ENCODE measurements around the gene CAMKK2.
"Not testable (repeated sequence)": the region's sequence is repeated elsewhere in the genome, so short reads cannot be mapped to it uniquely, and the experiment has no call there.

CAMKK2 gene

GRCh38 chr12:121310231-121310630, 13.7 kb upstream of the CAMKK2 start:
- not testable (repeated sequence) for H3K4me3 Mint-ChIP-seq
- peak overlapping the region; percentile 4 for H3K27ac Mint-ChIP-seq
- H3K36me3 Mint-ChIP-seq = peaks cover 26% of the 10 kb centered on the region

GRCh38 chr12:121307397-121307796, 10.9 kb upstream of the CAMKK2 start:
- not testable (repeated sequence) for H3K27me3 Mint-ChIP-seq, H3K4me3 Mint-ChIP-seq, H3K9me3 Mint-ChIP-seq, H3K27ac Mint-ChIP-seq
- peaks cover 17% of the 10 kb centered on the region for H3K36me3 Mint-ChIP-seq
- H3K4me1 Mint-ChIP-seq = peaks cover 12% of the 10 kb centered on the region

More at GRCh38 chr12:121310231-121310630, 13.7 kb upstream of the CAMKK2 start:
- H3K27me3 Mint-ChIP-seq, H3K9me3 Mint-ChIP-seq: not testable (repeated sequence)
- peaks cover 33% of the 10 kb centered on the region for H3K4me1 Mint-ChIP-seq

GRCh38 chr12:121304306-121304705, 7.8 kb upstream of the CAMKK2 start:
- H3K9me3 Mint-ChIP-seq = no peaks in the 10 kb centered on the region
- no peak overlapping the region for H3K4me3 Mint-ChIP-seq
- no peaks in the 10 kb centered on the region for H3K27me3 Mint-ChIP-seq
- no peak overlapping the region for H3K27ac Mint-ChIP-seq
- H3K36me3 Mint-ChIP-seq = peaks cover 7% of the 10 kb centered on the region
- H3K4me1 Mint-ChIP-seq = no peaks in the 10 kb centered on the region

GRCh38 chr12:121301876-121302275, 5.4 kb upstream of the CAMKK2 start:
- no peak overlapping the region for H3K27ac Mint-ChIP-seq
- peaks cover 6% of the 10 kb centered on the region for H3K4me1 Mint-ChIP-seq
- H3K27me3 Mint-ChIP-seq = no peaks in the 10 kb centered on the region
- no peak overlapping the region for H3K4me3 Mint-ChIP-seq
- no peaks in the 10 kb centered on the region for H3K9me3 Mint-ChIP-seq
- H3K36me3 Mint-ChIP-seq = no peaks in the 10 kb centered on the region

GRCh38 chr12:121300083-121300819, 3.7 kb upstream of the CAMKK2 start:
- H3K9me3 Mint-ChIP-seq = no peaks in the 10 kb centered on the region
- H3K36me3 Mint-ChIP-seq = no peaks in the 10 kb centered on the region
- peaks cover 9% of the 10 kb centered on the region for H3K4me1 Mint-ChIP-seq
- no peak overlapping the region for H3K4me3 Mint-ChIP-seq
- no peaks in the 10 kb centered on the region for H3K27me3 Mint-ChIP-seq
- no peak overlapping the region for H3K27ac Mint-ChIP-seq

GRCh38 chr12:121299662-121300061, 3.2 kb upstream of the CAMKK2 start:
- peaks cover 12% of the 10 kb centered on the region for H3K4me1 Mint-ChIP-seq
- no peaks in the 10 kb centered on the region for H3K9me3 Mint-ChIP-seq
- no peaks in the 10 kb centered on the region for H3K27me3 Mint-ChIP-seq
- H3K27ac Mint-ChIP-seq = no peak overlapping the region
- H3K36me3 Mint-ChIP-seq = no peaks in the 10 kb centered on the region
- H3K4me3 Mint-ChIP-seq = no peak overlapping the region

- H3K27ac Mint-ChIP-seq, H3K36me3 Mint-ChIP-seq, H3K4me3 Mint-ChIP-seq, H3K27me3 Mint-ChIP-seq, H3K9me3 Mint-ChIP-seq: not testable (repeated sequence)
- H3K4me1 Mint-ChIP-seq = peaks cover 16% of the 10 kb centered on the region
These were observed 1.9 kb upstream of the CAMKK2 start for GRCh38 chr12:121298411-121298810.

GRCh38 chr12:121297435-121297991, 1.0 kb upstream of the CAMKK2 start:
- peaks cover 16% of the 10 kb centered on the region for H3K4me1 Mint-ChIP-seq
- H3K9me3 Mint-ChIP-seq = no peaks in the 10 kb centered on the region
- H3K27ac Mint-ChIP-seq = peak overlapping the region; percentile 63
- H3K27me3 Mint-ChIP-seq = no peaks in the 10 kb centered on the region
- no peaks in the 10 kb centered on the region for H3K36me3 Mint-ChIP-seq
- H3K4me3 Mint-ChIP-seq = peak overlapping the region; percentile 86

- Mint-ChIP-seq H3K9me3 (no peaks in the 10 kb centered on the region), H3K36me3 (peaks cover 4% of the 10 kb centered on the region), H3K4me1 (peaks cover 21% of the 10 kb centered on the region), H3K27me3 (no peaks in the 10 kb centered on the region), H3K27ac (peak overlapping the region; percentile 35), H3K4me3 (peak overlapping the region; percentile 93)
These were observed 527 bp downstream of the CAMKK2 start for GRCh38 chr12:121295746-121296617.

- no peak overlapping the region for H3K27ac Mint-ChIP-seq
- peaks cover 4% of the 10 kb centered on the region for H3K36me3 Mint-ChIP-seq
- H3K4me3 Mint-ChIP-seq = peak overlapping the region; percentile 93
- no peaks in the 10 kb centered on the region for H3K9me3 Mint-ChIP-seq
- H3K27me3 Mint-ChIP-seq = no peaks in the 10 kb centered on the region
- H3K4me1 Mint-ChIP-seq = peaks cover 21% of the 10 kb centered on the region
These were observed 1.3 kb downstream of the CAMKK2 start for GRCh38 chr12:121295116-121295745.

- H3K4me1 Mint-ChIP-seq = peaks cover 24% of the 10 kb centered on the region
- H3K9me3 Mint-ChIP-seq = no peaks in the 10 kb centered on the region
- H3K27me3 Mint-ChIP-seq = no peaks in the 10 kb centered on the region
- peaks cover 4% of the 10 kb centered on the region for H3K36me3 Mint-ChIP-seq
- H3K4me3 Mint-ChIP-seq = peak overlapping the region; percentile 23
- H3K27ac Mint-ChIP-seq = peak overlapping the region; percentile 35
These were observed 2.2 kb downstream of the CAMKK2 start for GRCh38 chr12:121294151-121294889.

- Mint-ChIP-seq H3K9me3 (no peaks in the 10 kb centered on the region), H3K27me3 (no peaks in the 10 kb centered on the region), H3K4me3 (no peak overlapping the region), H3K4me1 (peaks cover 24% of the 10 kb centered on the region), H3K27ac (no peak overlapping the region), H3K36me3 (peaks cover 4% of the 10 kb centered on the region)
These were observed 2.9 kb downstream of the CAMKK2 start for GRCh38 chr12:121293603-121294002.

- H3K36me3 Mint-ChIP-seq = peaks cover 4% of the 10 kb centered on the region
These were observed 6.1 kb downstream of the CAMKK2 start for GRCh38 chr12:121290410-121290809.

GRCh38 chr12:121289962-121290361, 6.5 kb downstream of the CAMKK2 start:
- Mint-ChIP-seq H3K27ac (no peak overlapping the region), H3K27me3 (no peaks in the 10 kb centered on the region), H3K36me3 (peaks cover 4% of the 10 kb centered on the region), H3K4me3 (no peak overlapping the region), H3K9me3 (no peaks in the 10 kb centered on the region), H3K4me1 (peaks cover 12% of the 10 kb centered on the region)

More at GRCh38 chr12:121290410-121290809, 6.1 kb downstream of the CAMKK2 start:
- no peaks in the 10 kb centered on the region for H3K9me3 Mint-ChIP-seq
- peaks cover 17% of the 10 kb centered on the region for H3K4me1 Mint-ChIP-seq
- H3K27me3 Mint-ChIP-seq = no peaks in the 10 kb centered on the region
- H3K4me3 Mint-ChIP-seq = no peak overlapping the region
- H3K27ac Mint-ChIP-seq = no peak overlapping the region

GRCh38 chr12:121288986-121289385, 7.5 kb downstream of the CAMKK2 start:
- Mint-ChIP-seq H3K27ac (no peak overlapping the region), H3K36me3 (peaks cover 4% of the 10 kb centered on the region), H3K27me3 (no peaks in the 10 kb centered on the region), H3K4me3 (no peak overlapping the region), H3K9me3 (no peaks in the 10 kb centered on the region), H3K4me1 (peaks cover 9% of the 10 kb centered on the region)

Measured in activated naive CD4-positive, alpha-beta T cell treated with anti-CD3 and anti-CD28 coated beads, Interleukin-2, amount 50 U/mL, for 24 hours (primary cell).